ENCODE data around the gene LPIN3.
"Not testable (repeated sequence)": the region's sequence is repeated elsewhere in the genome, so short reads cannot be mapped to it uniquely, and the experiment has no call there.

The LPIN3 gene

DNA sequence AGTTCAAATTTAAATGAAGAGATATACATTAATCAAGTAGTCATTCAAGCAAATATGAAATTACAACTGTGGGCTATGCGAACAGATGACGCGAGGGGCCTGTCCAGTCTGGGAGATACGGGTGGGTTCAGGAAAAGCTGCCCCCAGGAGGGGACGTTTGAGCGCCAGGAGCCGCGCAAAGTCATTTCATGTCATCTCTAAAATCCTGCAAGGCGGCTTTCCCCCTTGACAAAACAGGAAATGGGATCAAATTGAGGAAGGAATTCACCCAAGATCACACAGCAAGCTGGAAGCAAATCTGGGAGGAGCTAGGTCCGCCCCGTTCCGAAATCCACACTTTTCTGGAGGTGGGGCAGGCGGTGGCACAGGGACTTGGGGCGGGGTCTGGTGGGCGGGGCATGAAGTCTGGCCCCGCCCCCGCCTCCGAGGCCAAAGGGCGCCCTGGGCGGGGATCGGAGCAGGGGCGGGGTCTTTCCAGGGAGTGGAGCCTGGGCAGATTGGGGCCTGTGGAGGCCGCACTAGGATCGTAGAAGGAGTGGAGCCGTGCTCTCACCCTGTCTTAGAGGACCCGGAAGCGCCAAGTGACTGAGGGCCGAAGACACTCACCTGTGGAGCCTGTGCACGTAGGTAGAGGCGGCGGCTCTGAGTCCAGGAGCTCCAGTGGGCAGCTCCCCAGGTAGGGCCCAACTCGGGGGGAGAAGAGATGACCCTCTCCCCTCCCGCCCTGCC lies at the start of gene LPIN3:
Gene LPIN3 (plus strand): TSS at position 495 of the 729 bp plus-strand sequence. CDS start 4,983 bp downstream, outside the sequence.
- in situ Hi-C loops (cut with HindIII; ENCODE audit: low pct_ligation_motif_present, low pct_unique_long_range_greater_than_20kb, low sequenced_read_pairs), result no loop called here
- DNase-seq, result peak; percentile 93

GRCh38 chr20:41293269-41294037 lies 47.2 kb upstream of the LPIN3 start:
- in situ Hi-C loops (cut with HindIII; ENCODE audit: low pct_ligation_motif_present, low pct_unique_long_range_greater_than_20kb, low sequenced_read_pairs), result no loop called here
- no peak for DNase-seq

GRCh38 chr20:41299899-41300298 lies 40.7 kb upstream of the LPIN3 start:
- DNase-seq, result no peak
- in situ Hi-C loops (cut with HindIII; ENCODE audit: low pct_ligation_motif_present, low pct_unique_long_range_greater_than_20kb, low sequenced_read_pairs), result no loop called here

GRCh38 chr20:41300383-41300782 lies 40.2 kb upstream of the LPIN3 start:
- in situ Hi-C loops (cut with HindIII; ENCODE audit: low pct_ligation_motif_present, low pct_unique_long_range_greater_than_20kb, low sequenced_read_pairs), result no loop called here
- no peak for DNase-seq

DNA sequence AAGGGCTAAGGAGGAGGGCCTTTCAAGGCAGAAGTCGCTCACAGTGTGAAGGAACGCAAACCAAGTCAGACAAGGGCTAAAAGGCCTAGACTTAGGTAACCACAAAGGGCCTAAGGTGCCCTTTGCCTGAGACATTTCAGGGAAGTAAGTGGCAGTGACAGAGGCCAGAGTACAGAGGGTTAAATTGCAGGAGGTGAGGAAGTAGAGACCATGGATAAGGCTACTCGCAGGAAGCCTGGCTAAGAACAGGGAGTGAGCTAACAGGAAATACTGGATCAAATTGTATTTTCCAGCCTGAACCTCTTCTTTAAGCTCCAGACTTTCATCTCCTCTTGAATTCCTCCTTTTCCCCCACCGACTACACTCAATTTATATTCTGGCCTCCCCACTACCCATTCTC lies 39.7 kb upstream of the LPIN3 start:
- in situ Hi-C loops (cut with HindIII; ENCODE audit: low pct_ligation_motif_present, low pct_unique_long_range_greater_than_20kb, low sequenced_read_pairs), result no loop called here
- no peak for DNase-seq

- no peak for DNase-seq
- in situ Hi-C loops (cut with HindIII; ENCODE audit: low pct_ligation_motif_present, low pct_unique_long_range_greater_than_20kb, low sequenced_read_pairs), result no loop called here
These were observed 36.6 kb upstream of the LPIN3 start for GRCh38 chr20:41304002-41304401.

DNA sequence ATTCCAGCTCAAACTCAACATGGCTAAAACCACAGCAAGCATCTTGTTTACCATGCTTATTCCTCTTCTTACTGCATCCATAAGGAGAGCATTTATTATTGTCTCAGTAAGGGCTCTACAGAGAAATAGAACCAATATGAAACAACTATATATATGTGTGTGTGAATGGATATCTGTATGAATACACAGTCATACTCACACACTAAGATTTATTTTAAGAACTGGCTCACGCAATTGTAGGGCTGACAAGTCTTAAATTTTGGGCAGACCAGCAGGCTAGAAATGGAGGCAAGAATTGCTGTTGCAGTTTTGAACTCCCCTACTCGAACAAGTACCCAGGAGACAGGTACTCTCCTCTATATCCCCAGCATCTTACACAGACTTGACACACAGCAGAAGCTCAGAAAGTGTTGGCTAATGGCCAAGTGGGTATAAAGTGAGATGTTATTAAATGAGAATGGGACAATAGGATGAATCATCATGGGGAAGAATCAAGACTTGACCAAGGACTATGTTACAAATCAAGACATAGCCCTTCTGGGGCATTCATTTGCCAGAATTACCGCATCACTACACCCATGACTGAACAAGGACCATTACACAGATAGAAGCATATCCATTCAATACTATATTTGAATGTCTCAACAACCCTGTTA lies 36.1 kb upstream of the LPIN3 start:
- in situ Hi-C loops (cut with HindIII; ENCODE audit: low pct_ligation_motif_present, low pct_unique_long_range_greater_than_20kb, low sequenced_read_pairs), result no loop called here
- no peak for DNase-seq

DNA sequence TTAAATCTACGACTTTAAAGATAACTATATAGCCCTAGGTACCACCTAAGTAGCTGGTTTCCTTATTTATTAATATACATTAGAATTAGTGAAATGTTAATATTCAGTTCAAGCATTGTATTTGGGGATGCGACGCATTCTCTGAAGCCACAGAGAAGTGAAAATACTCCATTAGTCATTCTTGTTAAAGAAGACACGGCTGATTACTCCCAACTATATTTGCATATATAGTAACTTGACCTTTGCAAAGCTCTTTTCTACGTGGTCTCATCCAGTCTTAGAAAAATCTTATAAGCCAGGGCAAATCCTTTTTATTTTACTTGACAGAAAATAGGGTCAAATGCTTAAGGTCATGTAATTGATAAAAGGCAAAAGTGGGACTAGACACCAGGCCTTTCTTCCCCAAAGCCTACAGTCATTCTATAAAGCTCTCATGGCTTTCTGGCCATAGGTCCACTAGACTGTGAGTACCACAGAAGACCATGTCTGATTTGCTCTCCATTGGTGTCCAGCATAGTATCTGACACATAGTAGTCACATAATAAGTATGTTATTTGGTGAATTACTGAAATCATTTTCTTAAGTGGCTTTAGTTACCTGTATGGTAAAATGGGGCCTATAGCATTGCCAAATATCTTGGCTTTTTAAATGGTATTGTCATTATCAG lies 34.4 kb upstream of the LPIN3 start:
- no peak for DNase-seq

GRCh38 chr20:41307021-41307420 lies 33.6 kb upstream of the LPIN3 start:
- DNase-seq, result no peak
- in situ Hi-C loops (cut with HindIII; ENCODE audit: low pct_ligation_motif_present, low pct_unique_long_range_greater_than_20kb, low sequenced_read_pairs), result no loop called here

More for the DNA sequence above, 34.4 kb upstream of the LPIN3 start:
- in situ Hi-C loops (cut with HindIII; ENCODE audit: low pct_ligation_motif_present, low pct_unique_long_range_greater_than_20kb, low sequenced_read_pairs), result no loop called here

- in situ Hi-C loops (cut with HindIII; ENCODE audit: low pct_ligation_motif_present, low pct_unique_long_range_greater_than_20kb, low sequenced_read_pairs), result no loop called here
- DNase-seq, result peak; percentile 55
These were observed 32.3 kb upstream of the LPIN3 start for GRCh38 chr20:41308290-41308711.

- DNase-seq, result no peak
- in situ Hi-C loops (cut with HindIII; ENCODE audit: low pct_ligation_motif_present, low pct_unique_long_range_greater_than_20kb, low sequenced_read_pairs), result no loop called here
These were observed 31.8 kb upstream of the LPIN3 start for GRCh38 chr20:41308726-41309413.

- in situ Hi-C loops (cut with HindIII; ENCODE audit: low pct_ligation_motif_present, low pct_unique_long_range_greater_than_20kb, low sequenced_read_pairs), result no loop called here
- DNase-seq, result no peak
These were observed 30.8 kb upstream of the LPIN3 start for GRCh38 chr20:41309817-41310216.

- in situ Hi-C loops (cut with HindIII; ENCODE audit: low pct_ligation_motif_present, low pct_unique_long_range_greater_than_20kb, low sequenced_read_pairs); DNase-seq: not testable (repeated sequence)
These were observed 28.6 kb upstream of the LPIN3 start for GRCh38 chr20:41312009-41312408.

DNA sequence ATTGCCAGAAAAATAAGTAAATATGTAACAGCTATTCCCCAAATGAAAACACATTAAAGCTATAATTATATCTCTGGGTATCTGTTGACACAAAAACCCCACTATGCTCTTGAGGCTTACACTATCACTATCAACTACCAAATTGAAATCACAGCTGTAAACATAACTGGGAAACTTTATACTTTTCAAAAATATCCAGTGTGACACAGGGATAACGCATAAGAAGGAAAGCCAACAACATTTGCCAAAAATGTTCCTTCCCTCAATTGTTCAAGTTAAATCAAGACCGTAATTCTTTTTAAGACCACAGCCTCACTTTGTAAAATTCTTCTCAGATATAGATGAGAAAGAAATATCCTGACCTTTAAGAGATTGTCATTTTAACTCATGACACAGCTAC lies 26.2 kb upstream of the LPIN3 start:
- in situ Hi-C loops (cut with HindIII; ENCODE audit: low pct_ligation_motif_present, low pct_unique_long_range_greater_than_20kb, low sequenced_read_pairs), result no loop called here
- no peak for DNase-seq

DNA sequence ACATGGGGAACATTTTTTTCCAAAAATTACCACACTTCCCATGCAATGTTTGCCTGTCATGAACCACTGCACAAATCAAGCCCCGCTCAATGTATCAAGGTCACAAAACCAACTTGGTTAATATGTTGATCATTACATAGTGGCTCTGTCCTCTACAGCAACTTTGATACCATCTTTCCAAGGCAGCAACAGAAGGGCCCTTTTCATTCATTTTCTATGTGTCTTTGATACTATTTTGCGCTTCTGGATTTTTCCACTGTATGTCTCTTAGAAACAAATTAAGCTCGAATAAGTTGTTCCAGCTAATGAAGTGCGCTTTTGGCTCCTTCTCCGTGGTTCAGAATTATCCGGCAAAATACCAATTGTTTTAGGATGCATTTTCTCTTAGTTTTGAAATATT lies 24.6 kb upstream of the LPIN3 start:
- in situ Hi-C loops (cut with HindIII; ENCODE audit: low pct_ligation_motif_present, low pct_unique_long_range_greater_than_20kb, low sequenced_read_pairs), result no loop called here
- DNase-seq, result peak; percentile 57

DNA sequence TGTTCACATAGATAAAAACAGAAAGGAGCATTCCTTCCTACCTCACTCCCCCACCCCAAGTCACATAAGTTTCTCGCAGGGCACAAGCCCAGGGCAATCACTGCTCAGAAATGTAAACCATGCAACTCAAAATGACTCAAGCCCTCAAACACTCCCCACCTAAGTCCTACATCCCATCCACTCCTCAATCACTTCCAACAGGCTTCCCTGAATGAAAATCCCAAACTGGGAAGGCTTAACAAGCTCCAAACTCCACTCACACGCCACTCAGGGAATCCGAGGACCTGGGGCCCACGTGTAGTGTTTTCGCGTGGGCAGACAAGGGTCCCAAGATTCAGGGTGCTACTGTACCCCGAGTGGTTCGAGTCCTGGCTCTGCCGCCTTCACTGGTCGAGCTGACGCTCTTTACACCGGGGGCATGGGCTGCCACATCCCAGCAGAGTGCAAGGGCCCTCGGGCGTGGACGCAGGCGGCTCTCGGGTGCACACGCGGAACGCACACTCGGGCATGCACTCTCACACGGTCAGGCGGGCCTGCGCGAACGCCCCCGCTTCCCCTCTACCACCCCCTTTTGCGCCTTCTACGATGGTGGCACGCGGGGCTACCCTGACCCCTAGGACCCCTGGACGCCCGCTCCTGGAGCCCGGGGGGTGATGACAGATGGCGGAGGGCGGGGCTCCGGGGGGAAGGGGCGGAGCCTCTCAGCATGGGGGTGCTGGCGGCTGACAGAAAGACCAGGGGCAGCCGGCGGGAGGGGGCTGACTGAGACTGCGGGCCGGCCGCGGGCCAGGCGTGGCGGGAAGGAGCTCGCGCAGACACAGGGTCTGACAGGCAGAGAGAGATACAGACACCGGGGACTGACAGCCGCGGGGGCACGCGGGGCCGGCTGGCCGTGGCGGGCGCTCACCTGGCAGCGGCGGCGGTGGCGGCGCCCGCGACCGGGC lies 23.7 kb upstream of the LPIN3 start:
- DNase-seq, result peak; percentile 83
- in situ Hi-C loops (cut with HindIII; ENCODE audit: low pct_ligation_motif_present, low pct_unique_long_range_greater_than_20kb, low sequenced_read_pairs), result no loop called here

DNA sequence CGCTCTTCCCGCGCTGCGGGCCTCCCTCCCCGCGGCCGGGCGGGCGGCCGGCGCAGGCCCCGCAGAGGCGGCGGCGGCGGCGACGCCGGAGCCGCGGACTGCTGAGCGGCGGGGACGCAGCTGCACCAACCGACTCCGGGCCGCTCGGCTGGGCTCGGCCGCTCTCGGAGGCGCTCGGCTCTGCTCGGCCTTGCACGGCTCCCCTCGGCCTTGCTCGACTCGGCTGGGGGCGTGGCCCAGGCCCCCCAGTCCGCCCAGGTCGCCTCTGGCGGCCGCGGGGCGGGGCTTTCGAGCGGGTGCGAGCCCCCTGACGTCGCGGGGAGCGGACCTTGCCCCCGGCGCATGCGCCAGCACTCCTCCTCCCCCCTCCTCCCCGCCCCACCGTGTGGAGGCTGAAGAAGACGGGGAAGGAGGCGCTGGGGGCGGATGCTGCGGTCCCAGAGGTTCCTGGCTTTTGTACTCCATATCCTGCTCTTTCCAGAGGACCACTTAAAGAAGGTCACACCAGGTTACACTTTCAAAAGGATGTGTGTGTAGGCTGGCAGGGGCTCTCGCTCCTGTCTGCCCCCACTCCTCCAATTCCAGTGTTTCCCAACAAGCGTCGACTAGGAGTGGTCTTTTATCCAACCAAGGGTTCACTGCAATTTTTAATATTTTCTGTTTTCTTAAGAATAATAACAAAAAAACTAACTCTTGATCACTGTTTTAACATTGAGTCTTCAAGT lies 22.9 kb upstream of the LPIN3 start, which contains the start of gene ZHX3:
Gene ZHX3 (minus strand): TSS at position 186 of the 725 bp plus-strand sequence. CDS start 112,815 bp downstream, outside the sequence.
- DNase-seq, result peak; percentile 95
- in situ Hi-C loops (cut with HindIII; ENCODE audit: low pct_ligation_motif_present, low pct_unique_long_range_greater_than_20kb, low sequenced_read_pairs), result no loop called here
